Midbrain (tissue), 1 donor: ENCODE measurements around the gene PIK3C2G.

Source experiments
- DNase-seq: peaks from one replicate; lab custom pipeline; 2025; lab: John Stamatoyannopoulos, UW

Gene PIK3C2G

GRCh38 chr12:18552829-18553228 lies 291.5 kb downstream of the PIK3C2G start:
- DNase-seq: no peak

DNA sequence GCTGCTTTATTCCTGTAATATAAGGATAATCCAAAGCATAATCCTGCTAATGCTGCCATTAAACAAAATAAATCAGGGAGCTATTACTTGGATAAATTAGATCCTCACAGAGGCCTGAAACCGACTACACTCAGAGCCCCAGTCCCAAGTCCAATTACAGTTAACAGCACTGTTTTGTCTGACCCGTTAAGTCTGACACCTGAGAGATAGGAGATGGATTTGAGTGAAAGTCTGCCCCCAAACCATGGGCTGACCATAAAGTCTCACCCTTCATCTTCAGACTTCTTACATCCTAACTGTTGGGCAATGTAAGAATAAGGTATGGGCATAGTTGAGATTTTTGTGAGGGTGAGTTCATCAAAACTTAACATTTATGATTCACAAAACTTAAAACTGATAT lies 294.8 kb downstream of the PIK3C2G start:
- DNase-seq: no peak

- no peak for DNase-seq
These were observed 297.9 kb downstream of the PIK3C2G start for GRCh38 chr12:18559242-18559641.

- DNase-seq: no peak
These were observed 301.2 kb downstream of the PIK3C2G start for GRCh38 chr12:18562531-18562930.

DNA sequence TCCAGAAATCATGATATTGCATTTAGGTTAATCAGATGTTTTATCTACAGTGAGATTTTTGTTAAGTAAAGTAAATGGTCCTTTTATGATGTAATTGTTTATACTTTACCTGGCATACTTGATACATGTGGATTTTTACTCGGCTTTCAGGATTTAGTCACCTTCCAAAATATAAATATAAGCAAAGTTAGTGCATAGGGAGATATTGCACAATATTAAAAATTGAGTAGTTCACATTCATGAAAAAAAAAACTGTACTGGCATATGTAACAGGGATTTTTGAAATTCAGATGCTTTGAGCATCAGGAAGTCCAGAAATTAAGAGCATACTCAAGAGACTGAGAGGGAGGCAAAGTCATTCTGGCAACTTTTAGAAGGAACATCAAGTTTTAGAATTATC lies 303.0 kb downstream of the PIK3C2G start:
- no peak for DNase-seq

- no peak for DNase-seq
These were observed 306.5 kb downstream of the PIK3C2G start for GRCh38 chr12:18567787-18568186.

DNA sequence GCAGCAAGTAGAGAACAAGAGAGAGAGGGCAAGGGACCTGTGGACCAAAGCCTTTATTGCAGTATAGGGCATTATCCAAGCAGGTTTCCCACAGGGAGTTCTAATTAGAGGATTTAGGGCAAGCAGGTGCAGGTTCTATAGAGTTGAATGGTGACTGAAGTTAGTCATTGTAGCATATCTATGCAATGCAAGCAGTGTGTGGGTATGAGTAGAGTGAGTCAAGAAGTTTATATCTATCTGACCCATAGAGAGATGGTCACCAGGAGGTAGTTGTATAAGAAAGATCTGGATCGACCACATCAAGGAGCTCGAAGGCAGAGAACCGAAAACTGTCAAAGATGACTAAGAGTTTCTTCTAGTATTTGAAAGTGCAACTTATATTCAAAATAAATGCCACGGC lies 309.2 kb downstream of the PIK3C2G start:
- no peak for DNase-seq

DNA sequence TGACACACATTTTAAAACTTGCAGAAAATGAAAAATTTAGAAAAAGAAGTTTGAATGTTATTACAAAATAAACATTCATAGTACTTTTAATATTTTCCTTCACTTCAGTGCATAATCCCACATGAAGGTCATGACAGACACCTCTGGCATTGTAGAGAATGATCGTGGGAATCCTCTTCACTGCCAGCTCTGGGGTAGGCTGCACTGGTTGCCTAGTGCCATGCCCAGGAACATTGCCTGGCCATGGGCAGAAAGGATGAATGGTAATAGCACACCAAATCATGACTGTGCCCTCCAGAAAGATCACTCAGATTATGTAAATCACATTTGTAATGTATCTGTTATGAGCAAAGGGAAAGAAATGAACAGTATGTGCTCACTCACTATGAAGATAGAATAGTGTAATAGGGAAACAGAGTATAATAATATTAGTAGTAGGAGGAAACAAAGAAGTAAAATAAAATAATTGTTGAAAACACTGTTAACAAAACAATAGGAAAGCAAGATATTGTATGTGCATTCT lies 314.8 kb downstream of the PIK3C2G start:
- no peak for DNase-seq

GRCh38 chr12:18576648-18577047 lies 315.3 kb downstream of the PIK3C2G start:
- DNase-seq: no peak

DNA sequence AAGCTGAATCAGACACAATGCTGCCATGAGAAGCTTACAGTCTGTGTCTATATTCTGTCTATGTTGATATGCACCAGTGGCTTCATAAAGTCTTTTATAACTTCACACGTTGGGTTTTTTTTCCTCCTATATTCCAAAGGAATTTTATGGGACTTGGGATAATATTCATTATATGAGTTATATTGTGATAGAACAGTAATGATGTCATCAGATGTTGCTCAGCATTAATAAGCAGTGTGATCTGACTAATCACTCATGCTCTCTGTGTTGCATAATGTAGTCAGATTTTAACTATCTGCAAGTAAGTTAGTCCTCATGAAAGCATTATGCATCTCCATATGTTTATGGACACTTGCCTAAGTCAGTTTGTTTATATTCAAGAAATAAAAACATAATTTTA lies 316.9 kb downstream of the PIK3C2G start:
- no peak for DNase-seq

GRCh38 chr12:18580291-18580690 lies 319.0 kb downstream of the PIK3C2G start:
- DNase-seq: no peak

DNA sequence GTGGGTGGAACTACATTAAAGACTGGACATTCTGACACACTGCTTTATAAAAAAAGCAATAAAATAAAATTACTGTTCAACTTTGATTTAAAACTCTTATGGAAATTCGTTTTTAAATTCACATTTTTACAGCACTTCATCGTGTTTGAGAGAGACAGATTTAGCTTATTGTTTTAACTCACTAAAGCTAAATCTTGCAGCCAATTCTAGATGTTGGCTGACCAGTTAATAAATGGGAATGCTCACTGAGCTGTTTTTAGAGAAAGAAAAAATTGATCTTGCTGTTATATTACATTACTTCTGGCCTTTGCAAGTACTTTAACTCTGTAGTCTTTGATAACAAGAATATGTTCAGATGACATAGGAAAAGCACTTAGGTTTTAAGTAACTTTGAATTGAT lies 319.4 kb downstream of the PIK3C2G start:
- DNase-seq: no peak

DNA sequence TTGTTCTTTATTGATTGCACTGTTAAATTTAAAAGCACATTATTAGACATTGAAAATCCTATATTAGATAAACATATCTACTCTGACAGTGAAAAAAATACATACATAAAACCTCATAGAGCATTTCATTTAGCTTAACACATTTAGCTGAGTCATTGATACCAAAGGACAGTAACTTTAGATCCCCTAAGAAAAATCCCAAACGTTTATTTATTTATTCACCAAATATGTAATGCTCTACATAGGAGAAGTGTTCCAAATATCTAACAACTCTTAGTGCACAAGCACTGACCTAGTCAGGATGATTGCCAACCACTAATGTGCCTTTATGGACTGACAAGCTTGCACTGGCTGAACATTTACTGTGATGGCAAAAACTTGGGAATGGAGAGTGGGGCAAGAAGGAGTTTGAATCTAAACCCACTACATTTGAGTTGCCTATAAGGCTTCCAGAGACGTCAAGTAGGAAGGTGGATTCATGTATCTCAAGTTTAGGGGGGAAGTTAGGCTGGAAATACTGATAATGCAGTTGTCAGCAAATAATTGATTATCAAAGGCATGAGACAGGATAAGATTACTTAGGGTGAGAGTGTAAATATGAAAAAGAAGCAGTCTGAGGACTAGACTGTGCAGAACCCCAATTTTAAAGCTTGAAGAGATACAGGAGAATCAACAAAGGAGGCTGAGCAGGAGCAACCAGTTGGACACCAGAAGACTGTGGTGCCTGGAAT lies 320.1 kb downstream of the PIK3C2G start:
- DNase-seq: no peak

DNA sequence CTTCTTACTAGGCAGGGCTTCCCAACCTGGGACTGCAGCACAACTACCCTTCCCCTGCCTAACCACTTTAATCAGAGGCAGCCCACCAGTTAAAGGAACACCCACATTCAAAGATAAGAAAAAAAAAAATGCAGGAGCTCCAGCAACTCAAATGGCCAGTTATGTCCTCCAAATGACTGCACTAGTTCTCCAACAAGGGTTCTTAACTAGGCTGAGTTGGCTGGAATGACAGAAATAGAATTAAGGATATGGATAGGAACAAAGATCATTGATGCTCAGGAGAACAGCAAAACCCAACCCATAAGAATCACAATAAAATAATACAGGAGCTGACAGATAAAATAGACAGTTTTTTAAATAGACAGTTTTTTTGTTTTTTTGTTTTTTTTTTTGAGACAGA lies 322.3 kb downstream of the PIK3C2G start:
- no peak for DNase-seq

DNA sequence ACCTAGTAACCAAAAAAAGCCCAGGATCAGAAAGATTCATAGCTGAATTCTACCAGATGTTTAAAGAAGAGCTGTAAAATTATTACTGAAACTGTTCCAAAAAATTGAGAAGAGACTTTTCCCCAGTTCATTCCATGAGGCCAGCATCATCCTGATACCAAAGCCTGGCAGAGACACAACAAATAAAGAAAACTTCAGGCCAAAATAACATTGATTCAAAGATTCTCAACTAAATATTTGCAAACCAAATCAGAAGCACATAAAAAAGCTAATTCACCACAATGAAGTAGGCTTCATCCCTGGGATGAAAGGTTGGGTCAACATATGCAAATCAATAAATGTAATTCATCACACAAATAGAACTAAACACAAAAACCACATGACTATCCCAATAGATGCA lies 325.3 kb downstream of the PIK3C2G start:
- no peak for DNase-seq

DNA sequence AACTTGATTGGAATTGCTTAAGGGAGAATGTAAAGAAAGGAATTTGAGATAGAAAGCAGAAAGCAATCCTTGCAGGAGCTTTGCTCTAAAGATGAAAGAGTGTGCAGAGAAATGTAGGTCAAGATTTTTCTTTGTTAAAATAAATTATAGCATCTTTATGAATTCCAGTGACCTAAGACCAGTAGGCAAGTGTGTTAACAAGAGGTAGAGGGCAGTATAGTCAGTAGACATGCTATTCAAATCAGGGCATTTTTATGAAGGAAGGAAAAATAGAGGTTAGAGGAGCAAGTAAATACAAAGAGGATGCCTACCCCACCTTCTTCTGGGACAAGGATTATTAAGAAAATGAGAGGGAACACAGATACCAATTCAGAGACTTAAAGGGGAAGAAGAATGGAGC lies 328.0 kb downstream of the PIK3C2G start:
- no peak for DNase-seq

DNA sequence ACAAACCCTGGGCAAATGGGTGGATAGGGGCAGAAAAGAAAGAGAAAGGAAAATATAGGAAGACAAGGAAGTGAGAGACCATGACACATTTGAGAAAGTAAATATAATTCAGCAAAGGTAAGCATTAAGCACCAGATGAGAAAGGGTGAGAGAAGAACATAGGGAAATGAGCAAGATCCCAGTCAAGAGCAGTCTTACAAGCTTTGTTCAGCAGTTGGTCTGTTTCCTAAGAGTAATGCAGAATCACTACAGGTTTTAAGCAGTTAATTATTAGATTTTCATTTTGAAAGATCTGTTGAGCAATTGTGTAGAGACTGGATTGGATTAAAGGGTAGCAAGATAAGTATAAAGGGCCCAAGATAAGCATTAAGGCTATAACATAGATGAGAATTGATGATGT lies 330.2 kb downstream of the PIK3C2G start:
- no peak for DNase-seq

DNA sequence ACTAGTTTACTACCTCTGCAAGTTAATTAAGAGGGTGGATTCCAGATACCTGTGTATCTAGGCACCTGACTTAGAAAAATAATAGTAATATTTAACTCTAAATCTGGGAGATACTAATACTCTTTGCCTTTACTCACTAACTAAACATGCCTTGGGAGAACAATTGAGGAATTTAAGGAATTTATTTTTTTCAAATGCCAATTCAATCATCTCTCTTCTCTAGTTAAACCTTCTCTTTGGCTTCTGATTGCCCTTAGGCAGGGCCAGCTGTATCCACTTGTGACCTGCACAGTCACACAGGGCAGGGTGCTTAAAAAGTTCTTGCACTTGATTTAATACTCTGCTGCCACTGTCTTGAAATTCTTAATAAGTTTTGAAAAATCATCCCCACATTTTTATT lies 334.1 kb downstream of the PIK3C2G start:
- no peak for DNase-seq

DNA sequence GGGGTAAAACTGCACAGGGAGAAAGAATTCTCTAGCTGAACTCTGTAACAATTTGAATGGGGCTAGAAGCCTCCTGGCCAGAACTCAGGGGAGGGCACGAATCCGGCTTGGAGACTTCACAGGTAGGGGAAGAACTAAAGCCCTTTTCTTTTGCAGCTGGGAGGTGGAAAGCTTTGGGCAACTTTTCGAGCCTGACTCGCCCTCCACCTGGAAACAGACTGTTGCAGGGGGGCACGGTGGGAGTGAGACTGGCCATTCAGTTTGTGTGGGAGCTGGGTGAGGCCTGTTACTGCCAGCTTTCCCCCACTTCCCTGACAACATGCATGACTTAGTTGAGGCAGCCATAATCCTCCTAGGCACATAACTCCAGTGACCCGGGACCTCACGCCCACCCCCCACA lies 340.6 kb downstream of the PIK3C2G start:
- no peak for DNase-seq

GRCh38 chr12:18612971-18613370 lies 351.7 kb downstream of the PIK3C2G start:
- DNase-seq: no peak

DNA sequence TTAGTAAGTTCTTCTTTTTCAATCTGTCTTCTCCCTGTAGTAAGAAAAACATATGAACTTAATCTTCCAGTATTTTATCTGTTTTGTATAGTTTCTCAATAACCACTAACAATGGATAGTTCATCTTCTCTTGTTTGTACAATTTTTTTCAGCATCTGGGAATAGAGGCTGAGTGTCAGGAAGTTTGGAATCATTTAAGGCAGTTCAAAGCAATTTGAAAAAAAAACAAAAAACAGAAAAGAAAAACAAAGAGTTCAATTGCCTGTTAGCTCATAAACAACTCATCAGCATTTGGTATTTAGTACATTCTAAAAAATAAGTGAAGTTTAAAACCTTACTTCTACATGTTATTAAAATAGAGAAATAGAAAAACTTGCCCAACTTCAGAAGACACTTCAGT lies 359.7 kb downstream of the PIK3C2G start:
- DNase-seq: no peak

DNA sequence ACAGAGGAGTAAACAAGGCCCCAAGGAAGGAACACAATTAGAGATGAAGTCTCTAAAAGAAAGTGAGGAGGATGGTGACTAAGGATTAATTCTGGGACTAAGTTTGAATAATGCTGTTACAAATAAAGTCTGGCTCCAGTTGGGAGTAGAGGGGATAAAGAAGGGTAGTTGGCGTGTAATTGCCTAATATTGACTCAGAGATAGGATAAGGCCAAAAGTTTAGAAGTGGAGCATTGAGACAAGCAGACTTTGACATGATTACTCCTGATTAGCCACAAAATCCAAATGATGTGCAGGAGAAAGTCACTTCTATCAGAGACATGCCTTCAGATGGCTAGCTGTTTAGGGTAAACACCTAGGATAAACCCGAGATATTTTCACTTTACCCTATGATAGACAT lies 368.1 kb downstream of the PIK3C2G start:
- DNase-seq: no peak

DNA sequence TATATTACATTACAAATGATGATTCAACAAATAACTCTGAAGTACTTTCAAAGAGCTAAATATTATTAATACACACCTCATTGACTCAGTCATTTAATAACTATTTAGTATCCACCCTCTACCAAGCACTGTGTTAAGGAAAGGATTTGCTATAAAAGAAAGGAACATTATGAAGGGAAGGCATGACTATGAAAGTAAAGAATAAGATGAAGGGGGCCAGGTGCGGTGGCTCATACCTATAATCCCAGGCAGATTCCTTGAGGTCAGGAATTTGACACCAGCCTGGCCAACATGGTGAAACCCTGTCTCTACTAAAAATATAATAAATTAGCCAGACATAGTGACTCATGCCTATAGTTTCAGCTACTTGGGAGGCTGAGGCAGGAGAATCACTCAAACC lies 368.6 kb downstream of the PIK3C2G start:
- no peak for DNase-seq

GRCh38 chr12:18631339-18631738 lies 370.0 kb downstream of the PIK3C2G start:
- no peak for DNase-seq
